Measurements from ENCODE around the gene EN2.

EN2 gene

GRCh38 chr7:155465761-155466141 lies 7.8 kb downstream of the EN2 start:
- no peak for DNase-seq

DNA sequence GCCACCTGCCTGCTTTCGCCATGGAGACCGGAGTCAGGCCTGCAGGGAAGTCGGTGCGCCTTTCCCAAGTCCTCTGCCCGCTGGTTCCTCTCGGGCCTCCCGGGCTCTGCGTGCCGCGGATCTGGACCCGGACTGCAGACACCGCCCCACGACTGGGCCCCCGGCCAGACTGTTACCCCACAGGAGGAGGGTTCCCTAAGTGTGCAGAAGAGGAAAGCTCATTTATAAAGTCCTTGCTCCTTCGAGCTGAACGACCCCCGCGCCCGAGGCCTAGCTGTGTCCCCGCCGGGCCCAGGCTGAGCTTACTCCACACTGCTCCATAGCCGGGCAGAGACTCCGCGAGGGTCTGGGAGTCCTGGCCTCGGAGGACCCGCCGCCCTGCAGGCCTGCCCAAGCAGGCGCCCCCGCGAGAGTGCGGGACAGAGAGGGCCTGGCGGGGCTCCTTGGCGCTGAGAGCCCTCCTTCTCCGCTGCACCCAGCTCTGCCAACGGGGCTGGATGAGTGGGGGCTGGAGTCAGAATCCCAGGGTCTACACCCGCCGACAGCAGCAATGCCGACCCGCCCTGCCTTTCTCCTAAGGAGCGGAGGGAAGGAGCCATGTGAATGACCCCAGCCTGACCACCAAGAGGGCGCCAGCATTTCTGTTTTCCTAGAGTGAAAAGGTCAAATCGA lies 8.3 kb downstream of the EN2 start:
- no peak for DNase-seq

GRCh38 chr7:155466814-155467733 lies 9.1 kb downstream of the EN2 start:
- DNase-seq, result no peak

DNA sequence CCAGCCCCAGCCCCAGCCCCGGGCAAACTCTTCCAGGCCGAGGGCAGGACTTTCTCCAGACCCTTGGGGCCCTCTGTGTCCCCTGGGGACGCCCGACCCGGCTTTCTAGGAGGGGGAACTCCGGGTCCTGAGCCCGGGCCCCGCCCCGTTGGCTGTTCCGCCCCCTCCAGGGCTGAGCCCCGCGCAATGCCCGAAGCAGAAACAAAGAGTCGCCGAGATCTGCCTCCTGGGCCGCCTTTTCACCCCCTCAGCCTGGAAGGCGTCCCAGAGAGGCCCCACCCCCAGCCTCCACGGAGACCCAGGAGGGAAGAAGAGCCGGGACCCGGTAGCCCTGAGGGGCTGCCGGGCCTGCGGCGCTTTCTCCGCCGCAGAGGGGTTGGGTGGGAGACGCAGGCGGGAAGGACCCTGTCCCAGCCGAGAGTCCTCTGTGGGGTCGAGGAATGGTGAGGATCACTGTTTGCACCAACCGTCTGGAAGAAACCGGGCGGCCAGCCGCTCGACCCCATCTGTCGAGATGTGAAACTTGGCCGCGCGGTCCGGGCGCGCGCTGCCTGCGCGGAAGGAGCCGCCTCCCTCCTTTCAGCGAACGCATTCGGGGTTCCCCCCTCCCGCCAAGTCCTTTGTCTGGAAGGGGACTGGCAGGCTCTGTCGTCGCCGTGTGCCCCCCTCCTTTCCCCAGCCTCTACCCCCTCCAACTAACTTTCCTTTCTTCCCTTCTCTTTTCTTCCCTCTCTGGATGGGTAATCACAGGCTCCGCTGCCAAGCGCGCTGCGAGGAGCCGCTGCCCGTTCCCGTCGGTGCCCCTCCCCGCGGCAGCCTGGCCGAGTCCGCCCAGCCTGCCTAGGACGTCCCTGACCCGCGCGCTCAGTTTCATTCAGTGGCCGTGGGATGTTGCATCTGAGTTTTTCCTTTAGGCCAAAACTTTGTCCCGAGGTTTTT lies 10.2 kb downstream of the EN2 start:
- DNase-seq, result no peak

GRCh38 chr7:155468785-155469148 lies 10.8 kb downstream of the EN2 start:
- no peak for DNase-seq

GRCh38 chr7:155469311-155470185 lies 11.6 kb downstream of the EN2 start:
- no peak for DNase-seq

DNA sequence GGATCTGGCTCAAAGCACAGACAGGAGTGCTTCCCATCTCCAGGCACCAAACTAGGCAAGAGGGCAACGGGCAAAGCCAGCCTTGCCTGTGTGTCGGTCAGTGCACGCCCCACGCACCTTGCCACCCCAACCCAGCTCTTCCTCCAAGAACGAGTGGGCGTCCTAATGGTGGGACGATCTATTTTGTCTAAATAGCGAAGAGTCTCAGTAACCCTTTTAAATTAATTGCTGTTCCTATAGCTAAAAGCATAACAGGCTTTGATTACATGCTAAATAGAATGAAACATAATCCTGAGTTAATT lies 12.2 kb downstream of the EN2 start:
- no peak for DNase-seq

DNA sequence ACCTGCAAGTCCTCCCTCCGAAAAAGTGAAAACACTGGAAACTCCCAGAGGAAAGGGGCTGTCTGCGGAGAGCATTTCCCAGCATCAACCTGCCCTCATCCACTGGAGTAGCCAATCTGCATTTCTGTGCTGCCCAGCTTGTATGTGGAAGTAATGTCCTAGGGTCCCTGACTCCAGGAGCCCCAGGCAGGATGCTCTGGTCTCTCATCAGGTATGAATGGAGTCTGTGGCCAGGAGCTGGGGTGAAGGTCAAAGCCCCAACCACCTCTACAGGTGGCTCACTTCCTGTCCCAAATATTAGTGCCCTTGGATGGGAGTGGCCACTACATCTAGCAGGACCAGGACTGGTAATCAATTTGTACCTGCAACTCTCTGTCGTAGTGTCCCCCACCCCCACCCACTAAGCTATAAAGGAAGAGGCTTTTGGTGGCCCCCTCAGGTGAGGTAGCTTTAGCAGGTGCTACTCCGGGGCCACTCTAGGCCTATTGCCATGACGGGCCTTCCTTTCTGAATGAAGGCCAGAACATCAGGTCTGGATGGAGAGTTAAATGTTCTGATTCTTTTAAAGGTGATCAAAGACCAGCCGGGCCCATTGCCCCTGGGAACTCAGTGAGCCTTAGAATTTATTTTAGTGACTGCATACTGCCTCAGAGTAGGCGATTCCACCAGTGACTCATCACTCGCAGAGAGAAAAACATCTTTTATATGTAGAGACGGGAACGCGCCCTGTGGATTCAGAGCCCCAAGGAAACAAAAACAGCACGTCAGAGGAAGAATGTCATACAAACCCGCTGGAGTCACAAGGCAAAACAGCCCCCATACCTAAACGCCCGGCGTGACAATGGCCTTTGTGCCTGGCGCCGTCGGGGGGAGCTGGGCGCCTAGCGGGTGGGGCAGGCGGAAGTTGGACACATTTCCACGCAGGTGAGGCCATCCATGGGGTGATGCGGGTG lies 13.0 kb downstream of the EN2 start:
- DNase-seq, result no peak

- DNase-seq, result no peak
Observed at GRCh38 chr7:155471718-155472117, 13.8 kb downstream of the EN2 start.

DNA sequence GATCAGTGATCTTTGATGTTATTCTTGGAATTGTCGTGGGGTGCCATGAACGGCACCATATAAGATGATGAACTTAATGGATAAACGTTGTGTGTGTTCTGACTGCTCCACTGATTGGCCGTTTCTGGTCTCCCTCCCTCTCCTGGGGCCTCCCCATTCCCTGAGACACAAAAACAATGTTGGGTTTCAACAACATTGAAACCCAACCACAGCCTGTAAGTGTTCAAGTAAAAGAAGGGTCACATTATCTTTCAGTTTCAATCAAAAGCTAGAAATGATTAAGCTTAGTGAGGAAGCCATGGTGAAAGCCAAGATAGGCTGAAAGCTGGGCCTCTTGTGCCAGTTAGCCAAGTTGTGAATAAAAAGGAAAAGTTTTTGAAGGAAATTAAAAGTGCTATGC lies 19.5 kb downstream of the EN2 start:
- no peak for DNase-seq

DNA sequence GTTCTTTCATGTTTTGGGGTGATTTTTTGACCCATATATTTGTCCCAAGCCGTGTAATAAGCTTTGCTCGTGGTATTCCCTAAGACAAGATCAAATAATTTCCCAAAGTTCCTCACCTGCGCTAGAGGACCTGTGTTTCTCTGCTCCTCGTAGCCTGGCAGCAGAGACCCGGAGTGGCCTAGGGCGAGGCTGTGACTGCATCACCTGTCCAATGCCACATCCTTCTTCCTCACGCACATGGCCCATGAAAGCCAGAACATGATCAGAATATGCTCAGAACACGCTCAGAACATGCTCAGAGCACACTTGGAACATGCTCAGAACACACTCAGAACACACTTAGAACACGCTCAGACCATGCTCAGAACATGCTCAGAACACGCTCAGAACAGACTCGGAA lies 23.8 kb downstream of the EN2 start:
- DNase-seq, result no peak

- peak; percentile 27 for DNase-seq
Observed at GRCh38 chr7:155482511-155483183, 24.7 kb downstream of the EN2 start.

GRCh38 chr7:155483245-155483644 lies 25.3 kb downstream of the EN2 start:
- no peak for DNase-seq

DNA sequence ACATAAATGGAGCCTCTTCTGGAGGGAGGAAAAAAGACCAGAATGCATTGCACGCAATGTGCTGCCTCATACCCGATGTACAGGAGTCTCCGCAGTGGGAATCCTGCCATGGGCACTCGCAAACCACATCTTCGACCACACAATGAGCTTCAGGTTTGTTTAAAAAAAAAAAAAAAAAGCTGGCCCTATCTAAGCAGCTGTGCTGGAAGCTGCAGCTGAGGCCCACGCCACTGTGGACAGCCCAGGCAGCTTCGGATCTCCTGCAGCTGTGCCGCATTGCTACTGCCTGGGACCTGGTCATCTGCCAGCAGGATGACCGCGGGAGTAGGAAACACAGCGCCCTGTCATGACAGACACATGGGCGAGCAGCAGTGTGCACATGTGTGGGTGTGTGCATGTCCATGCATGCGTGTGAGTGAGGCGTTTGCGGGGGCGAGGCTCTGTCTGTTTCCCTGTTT lies 26.0 kb downstream of the EN2 start:
- no peak for DNase-seq

DNA sequence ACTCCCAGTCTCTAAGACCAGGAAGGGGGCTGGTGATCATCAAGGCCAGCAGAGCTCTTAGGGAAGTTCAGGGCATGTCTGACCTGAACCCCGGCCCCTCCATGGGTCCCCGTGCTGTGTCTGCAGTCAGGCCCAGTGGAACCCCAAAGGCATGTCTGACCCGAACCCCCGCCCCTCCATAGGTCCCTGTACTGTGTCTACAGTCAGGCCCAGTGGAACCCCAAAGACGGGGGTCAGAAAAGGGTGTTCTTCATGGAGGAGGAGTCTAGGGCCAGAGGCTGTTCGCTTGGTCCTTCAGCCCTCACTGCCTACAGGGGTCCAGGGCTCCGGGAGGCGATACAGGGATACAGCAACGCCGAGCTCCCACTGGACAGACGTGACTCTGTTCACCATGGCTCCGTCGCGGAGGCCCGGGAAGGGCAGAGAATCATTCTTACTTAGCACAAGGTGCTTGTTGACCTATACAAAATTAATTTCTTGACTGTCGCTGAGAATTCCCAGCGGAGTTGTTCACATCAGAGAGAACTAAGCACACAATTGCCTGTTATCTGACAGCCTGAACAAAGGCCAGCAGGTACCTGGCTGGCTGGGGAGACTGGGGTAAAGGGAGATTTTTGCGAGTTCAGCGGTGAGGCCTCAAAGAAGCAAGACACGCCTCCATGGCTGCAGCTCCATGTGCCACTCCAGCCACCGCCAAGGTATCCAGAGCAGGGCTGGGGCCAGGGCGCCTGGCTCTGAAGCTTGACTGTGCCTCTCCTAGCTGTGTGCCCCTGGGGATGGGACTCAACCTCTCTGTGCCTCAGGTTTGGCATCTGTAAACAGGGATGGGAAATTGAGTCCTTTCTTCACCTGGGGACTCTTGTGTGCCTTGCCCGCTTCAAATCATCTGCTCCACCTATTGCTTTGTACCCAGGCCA lies 26.8 kb downstream of the EN2 start:
- no peak for DNase-seq

DNA sequence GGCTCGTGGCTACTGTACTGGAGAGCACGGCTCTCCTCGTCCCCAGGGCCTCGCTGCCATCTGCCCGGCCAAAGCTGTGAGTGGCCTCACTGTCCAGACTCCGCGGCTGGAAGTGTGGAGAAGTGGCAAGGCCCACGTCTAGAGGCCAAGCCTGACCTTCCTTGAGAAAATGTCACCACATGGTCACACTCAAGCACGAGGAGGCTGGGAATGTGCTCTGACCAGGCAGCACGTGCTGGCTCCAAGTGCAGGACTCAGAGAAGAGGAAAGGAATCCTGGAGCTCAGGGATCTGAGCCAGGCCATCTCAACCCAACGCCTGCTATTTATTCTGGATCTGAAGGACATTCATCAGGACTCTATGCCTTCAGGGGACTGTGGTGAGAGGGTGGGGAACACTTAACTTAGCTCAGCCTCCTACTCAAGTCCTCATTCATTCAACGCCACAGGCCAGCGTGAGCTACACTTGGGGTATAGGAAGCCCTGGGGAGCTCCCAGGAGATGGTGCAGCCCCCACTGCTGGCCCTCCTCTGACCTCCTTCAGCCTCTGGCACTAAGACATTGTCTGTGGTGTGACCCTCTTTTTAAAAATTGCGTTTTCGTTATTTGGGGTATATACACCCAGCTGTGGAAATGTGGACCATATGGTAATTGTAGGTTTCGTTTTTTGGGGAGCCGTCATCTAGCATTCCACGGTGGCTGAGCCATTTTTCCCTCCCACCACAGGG lies 29.0 kb downstream of the EN2 start:
- no peak for DNase-seq

DNA sequence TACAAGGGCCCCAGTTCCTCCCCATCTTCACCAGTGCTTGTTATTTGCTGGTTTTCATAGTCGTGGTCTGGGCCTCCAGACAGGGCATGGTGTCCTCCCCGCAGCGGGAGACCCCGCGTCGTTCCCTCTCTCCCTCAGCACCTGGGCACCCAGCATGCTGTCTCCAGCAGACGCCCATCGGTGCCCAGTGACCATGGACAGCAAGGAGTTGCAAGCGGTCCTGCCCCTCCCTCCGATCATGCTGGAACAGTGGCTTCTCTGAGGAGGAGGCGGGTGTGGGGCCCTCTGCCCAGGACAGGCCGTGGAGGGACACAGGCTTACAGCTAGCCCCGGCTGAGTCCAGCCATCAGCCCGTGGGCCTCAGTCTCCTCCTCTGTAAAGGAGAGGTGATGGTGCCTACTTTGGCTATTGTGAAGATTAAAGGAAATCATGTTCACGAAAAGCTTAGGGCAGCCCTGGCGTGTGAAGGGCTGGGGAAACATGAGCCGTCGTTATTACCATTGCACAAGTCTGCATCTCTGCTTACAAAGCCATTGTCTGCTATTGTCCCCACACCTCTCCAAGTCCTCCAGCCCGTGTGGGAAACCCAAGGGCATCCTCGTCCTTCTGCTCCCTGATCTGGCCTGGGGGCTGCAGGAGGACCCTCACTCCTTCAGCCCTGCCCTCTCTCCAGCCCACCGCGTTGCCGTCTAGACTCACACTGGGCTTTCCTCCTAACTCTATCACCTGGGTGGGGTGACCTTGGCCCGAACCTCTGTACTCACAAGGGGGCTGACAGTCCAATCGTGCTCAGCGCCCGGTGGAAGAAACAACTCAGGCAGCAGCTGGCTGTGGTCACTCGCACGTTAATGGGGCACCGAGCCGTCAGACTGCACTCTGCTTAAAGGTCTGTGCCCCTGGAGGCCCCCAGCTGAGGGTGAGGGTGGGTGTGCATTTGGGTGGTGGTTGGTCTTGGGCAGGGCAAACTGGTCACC lies 29.9 kb downstream of the EN2 start:
- no peak for DNase-seq
